SU-DHL-6 (cell line): Measurements from ENCODE around the gene WWOX.

Experiments
- EZH2phosphoT487 ChIP-seq: fragments of 200-600 bp; sonication (generic), shearing (Covaris generic); conservative IDR thresholded peaks from 2 replicates; pipeline ENCODE4 v1.6.1; 2018; ENCODE audit warnings: mild to moderate bottlenecking, antibody characterized with exemption, low read length, moderate library complexity, mixed read lengths
- TF ChIP-seq, protein P1 (sequence below): fragments of 200-600 bp; sonication (generic); IDR thresholded peaks from one replicate; pipeline ENCODE4 v1.5.1; 2017; ENCODE audit warnings: antibody characterized with exemption, mild to moderate bottlenecking, low read length, moderate library complexity; ENCODE audit not compliant: insufficient read depth, poor library complexity, severe bottlenecking

DNA sequence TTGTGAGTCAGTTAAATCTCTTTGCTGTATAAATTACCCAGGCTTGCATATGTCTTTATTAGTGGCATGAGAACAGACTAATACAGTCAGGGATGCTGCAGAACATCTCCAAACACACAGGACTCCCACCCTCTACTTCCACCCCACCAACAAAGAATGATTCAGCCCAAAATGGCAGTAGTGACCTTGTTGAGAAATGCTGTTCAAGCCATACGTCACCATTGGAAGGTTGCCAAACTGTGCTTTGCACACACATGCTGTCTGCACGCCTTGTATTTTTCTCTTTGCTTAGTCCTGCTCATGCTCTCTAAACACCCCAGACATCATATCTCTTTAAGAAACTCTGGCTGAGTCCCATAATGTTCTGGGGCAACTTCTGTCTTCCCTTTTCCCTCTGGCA lies 589.6 kb downstream of the WWOX start:
- TF ChIP-seq, protein P1, sequence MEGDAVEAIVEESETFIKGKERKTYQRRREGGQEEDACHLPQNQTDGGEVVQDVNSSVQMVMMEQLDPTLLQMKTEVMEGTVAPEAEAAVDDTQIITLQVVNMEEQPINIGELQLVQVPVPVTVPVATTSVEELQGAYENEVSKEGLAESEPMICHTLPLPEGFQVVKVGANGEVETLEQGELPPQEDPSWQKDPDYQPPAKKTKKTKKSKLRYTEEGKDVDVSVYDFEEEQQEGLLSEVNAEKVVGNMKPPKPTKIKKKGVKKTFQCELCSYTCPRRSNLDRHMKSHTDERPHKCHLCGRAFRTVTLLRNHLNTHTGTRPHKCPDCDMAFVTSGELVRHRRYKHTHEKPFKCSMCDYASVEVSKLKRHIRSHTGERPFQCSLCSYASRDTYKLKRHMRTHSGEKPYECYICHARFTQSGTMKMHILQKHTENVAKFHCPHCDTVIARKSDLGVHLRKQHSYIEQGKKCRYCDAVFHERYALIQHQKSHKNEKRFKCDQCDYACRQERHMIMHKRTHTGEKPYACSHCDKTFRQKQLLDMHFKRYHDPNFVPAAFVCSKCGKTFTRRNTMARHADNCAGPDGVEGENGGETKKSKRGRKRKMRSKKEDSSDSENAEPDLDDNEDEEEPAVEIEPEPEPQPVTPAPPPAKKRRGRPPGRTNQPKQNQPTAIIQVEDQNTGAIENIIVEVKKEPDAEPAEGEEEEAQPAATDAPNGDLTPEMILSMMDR, result no peak
- no peak for TF ChIP-seq EZH2phosphoT487
